CD4-positive, alpha-beta T cell treated with Interleukin-1 beta for 1 hour (primary cell): ENCODE measurements around the gene NTM.

Source experiments
- DNase-seq, 2 donors: peaks; one replicate each; pipeline ENCODE4 v3.0.0-alpha.2; 2020 to 2022

Gene NTM

DNA sequence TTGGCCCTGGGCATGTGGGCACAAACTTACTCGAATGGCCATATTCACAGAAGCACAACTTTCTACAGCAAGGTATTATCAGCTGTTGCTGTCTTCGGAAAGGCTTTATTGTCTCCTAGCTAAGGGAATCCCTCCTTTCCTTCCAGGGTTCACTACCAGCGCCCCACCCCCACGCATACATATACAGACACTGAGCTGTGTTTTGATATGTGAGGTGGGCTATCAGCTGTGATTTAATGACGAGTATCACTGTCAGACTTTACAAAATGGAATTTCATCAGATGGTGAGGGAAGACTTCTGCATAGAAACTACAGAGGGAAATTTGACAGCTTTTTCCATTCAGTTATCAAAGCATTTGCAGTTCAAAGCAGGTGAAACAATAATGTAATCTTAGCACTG is 730.2 kb downstream of the NTM start:
- DNase-seq = no peak

GRCh38 chr11:132101881-132102280 is 731.5 kb downstream of the NTM start:
- no peak for DNase-seq

DNA sequence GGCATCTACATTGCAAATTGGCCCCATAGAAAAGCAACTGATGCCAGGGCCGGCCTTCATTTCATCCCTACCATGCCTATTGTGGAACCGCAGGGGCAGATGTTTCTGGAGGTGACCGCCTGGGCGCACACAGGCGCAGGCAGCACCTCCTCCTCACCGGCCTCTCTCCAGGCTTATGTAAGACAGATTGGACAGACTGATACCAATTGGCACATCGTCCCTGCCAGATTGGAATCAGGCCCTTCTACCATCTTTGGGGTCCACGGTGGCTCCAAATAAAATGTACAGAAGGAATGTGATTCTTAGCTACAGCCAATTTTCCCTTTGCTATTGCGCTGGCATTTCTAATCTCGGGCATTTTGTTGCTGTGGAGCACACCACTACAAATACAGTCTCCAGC is 732.6 kb downstream of the NTM start:
- DNase-seq = no peak

- DNase-seq = no peak
Observed at GRCh38 chr11:132106096-132106982, 735.9 kb downstream of the NTM start.

DNA sequence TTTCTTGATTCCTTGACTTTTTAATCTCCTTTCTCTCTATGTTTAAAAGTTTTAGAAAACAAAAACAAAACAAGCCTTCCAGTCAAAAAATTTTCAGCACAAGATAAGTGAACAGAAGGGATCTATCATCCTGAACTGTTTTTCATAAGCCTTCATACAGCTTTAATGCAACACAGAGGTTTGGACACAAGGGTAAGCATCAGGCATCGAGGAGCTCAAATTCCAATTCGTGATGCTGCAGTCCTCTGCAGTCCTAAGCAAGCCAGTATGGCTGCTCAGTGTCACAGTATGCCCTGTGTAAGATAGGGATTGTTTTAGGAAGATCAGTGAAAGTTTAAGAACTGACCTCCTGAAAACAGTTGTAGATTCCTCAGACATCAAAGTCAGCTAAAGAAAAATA is 740.9 kb downstream of the NTM start:
- no peak for DNase-seq

DNA sequence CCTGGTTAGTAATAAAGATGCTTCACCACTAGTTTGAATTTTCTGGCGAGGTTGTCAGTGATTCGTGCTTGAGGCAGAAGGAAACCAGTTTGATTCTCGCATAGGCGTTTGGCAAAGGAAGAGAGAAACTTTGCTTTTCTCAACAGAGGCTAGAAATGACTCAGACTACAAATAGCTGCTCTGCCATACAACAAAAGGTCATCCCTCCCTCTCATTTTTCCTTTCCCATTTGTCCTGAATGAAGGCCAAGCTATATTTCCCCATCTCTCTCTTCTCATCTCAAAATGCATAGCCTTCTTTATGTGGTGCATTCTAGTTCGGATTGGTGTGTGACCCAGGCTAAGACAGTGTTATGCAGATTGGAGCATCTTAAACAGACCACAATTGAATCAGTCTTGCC is 741.4 kb downstream of the NTM start:
- DNase-seq = no peak

GRCh38 chr11:132112846-132113245 is 742.4 kb downstream of the NTM start:
- no peak for DNase-seq

DNA sequence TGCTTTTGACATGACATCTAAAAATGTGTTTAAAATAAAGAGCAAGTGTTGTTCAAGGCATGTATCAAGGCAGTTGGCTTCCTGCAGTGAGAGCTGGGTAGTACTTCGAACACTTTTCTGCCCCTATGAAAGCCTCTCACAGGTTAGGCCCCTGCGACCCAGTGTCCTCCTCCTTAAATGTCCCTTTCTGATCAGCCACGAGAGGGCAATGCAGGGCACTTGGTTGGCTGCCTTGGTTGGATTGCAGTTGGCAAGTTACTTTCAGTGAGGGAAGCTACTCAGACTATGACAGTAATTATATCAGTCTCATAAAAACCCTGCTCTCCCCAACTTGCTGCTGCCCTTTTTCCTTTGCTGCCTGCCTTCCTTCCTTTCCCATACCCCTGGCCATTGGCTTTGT is 743.8 kb downstream of the NTM start:
- peak in 1 of 2 donors; percentile 9 for DNase-seq

DNA sequence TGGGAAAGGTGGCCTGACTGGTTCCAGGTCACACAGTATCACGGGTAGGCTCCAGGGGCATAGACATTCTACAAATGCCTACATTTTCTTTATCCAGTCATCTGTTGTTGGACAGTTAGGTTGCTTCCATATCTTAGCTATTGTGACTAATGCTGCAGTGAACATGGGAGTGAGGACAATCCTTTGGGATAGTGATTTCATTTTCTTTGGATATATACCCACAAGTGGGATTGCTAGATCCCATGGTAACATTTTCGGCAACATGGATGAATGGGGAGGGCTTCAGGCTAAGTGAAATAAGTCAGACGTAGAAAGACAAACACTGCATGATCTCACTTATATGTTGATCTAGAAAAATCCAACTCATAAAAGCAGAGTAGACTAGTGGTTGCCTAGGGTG is 744.3 kb downstream of the NTM start:
- DNase-seq = no peak

DNA sequence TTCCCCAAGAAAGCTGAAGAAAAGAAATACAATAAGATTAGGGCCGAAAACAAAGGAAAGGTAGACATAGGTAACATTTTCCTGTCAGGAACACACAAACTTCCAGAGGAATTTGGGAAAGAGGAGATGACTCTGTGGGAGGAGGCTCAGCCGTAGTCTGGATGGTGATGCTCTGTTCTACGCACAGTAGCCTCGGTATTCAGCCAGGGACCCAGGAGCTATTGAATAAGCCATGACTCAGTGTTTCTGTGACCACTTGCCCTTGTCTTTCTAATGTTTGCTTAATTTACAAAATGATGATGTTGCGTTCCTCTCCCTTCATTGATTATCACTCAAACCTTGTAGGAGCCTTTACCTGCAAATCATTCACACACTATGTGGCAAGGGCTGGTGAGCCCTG is 745.0 kb downstream of the NTM start:
- DNase-seq = no peak

DNA sequence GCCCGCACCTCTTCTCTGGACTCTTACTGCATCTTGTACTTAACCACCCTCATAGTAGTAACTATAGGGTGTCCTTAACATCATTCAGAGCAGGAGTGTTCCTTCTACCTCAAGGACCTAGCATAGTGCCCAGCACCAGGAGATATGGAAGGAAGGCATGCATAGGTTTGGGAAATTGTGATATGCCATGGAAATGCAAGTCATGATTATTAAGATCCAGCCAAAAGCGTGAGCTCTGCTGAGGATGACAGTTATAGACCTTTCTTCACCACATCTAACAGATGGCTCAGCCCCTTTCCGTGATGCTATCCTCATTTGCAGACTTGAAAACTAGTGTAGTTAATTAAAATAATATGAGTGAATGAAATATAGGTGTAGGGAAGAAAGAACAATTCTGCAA is 746.1 kb downstream of the NTM start:
- no peak for DNase-seq

GRCh38 chr11:132118661-132119060 is 748.2 kb downstream of the NTM start:
- no peak for DNase-seq

- no peak for DNase-seq
Observed at GRCh38 chr11:132119573-132119972, 749.2 kb downstream of the NTM start.

- no peak for DNase-seq
Observed at GRCh38 chr11:132122735-132123134, 752.3 kb downstream of the NTM start.

DNA sequence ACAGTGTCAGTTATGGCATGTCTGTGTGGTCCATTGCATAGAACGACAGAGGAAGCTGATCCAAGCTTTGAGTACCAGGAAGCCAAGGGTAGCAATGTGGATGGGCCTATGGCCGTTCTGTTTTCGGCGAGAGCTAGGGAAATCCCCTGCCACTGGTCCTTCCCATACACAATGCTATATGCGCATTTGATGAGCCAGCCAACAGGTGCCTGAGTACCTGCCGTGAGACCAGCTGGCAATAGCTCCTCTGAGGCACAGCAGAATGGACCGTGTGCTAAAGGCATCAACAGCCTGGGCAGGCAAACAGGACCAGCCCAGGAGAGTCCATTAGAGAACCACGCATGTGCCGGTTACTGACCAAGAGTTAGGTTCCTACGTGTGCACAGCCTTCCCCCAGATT is 753.0 kb downstream of the NTM start:
- DNase-seq = no peak

GRCh38 chr11:132123854-132124835 is 753.7 kb downstream of the NTM start:
- DNase-seq = no peak

DNA sequence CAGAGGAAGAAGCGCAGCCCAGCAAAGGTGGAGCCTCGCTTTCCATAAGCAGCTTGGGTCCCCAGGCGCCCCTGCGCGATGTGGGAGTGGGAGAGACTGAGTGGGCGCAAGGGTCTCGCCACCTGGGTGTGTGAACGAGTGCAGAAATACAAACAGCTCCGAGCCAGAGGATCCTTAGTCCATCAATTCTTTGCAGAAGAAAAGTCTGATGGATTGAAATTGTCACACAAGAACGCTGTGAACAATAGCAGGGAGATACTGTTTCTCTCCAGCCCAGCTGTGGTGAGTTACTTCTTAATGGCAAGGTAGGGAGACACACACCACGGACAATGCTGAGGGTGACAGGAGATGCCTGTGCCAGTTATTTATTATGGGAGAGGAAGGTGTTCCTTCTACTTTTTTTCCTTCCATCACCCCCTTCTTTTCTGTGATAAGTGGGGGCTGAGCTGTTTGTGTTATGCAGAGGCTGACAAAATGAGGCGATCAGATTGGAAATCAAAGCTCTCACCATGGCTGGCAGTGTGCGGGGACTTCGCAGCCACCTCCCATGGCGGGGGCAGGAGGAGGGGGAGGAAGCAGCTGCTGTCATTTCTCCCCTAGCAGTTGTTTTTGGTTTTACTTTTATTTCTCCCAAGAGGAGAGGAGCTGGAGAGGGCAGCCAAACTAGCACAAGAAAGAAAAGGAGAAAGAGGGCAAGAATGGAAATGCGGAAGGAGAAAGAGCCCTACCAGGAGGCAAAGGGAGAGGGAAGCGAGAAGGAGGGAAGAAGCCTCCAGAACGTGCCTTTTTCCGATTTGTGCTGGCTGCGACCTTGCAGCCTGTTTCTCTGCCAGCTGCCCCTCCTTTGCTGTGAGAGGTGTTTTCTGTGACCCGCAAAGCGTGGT is 755.8 kb downstream of the NTM start:
- DNase-seq = no peak

- DNase-seq = no peak
Observed at GRCh38 chr11:132126973-132127899, 756.8 kb downstream of the NTM start.

GRCh38 chr11:132127900-132128288 is 757.5 kb downstream of the NTM start:
- DNase-seq = no peak

DNA sequence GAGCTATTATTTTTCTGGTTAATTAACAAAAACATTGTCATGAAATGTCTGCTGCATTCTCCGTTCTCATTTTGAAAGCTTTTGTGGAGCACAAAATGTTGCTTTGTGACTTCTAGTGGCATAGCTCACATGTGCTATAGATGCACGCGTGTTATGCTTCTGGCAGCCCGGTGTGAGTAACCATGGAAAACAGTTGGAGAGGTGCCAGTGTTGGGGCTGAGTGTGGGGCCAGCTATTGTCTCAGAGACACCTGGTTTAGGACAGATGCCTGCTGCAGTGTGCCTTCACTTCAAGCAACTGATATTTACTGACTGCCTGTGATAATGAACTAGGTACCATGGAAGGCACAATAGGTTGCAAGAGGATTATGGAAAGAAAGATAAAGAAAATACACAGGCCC is 760.6 kb downstream of the NTM start:
- DNase-seq = no peak

- no peak for DNase-seq
Observed at GRCh38 chr11:132131961-132132360, 761.5 kb downstream of the NTM start.

- DNase-seq = no peak
Observed at GRCh38 chr11:132134322-132134721, 763.9 kb downstream of the NTM start.
